Suprapubic skin (tissue), 4 donors: ENCODE measurements around the gene DYNC1I2.

Experiments
- CTCF ChIP-seq, 2 donors: fragments of 200-600 bp in 1 of 2; fragments of 450-650 bp in 1 of 2; sonication (generic) in 1 of 2; IDR thresholded peaks; one replicate each; pipeline ENCODE4 v1.5.1; 2016 to 2019; ENCODE audit warnings: antibody characterized with exemption in 2 of 2, mild to moderate bottlenecking in 1 of 2, moderate library complexity in 1 of 2
- POLR2A ChIP-seq, 2 donors: fragments of 450-650 bp; IDR thresholded peaks; one replicate each; pipeline ENCODE4 v1.6.1; 2017; ENCODE audit warnings: antibody characterized with exemption in 2 of 2, mild to moderate bottlenecking in 2 of 2, moderate library complexity in 2 of 2
- POLR2AphosphoS5 ChIP-seq, 3 donors: sonication (generic); formaldehyde crosslinking; IDR thresholded peaks; one replicate each; pipeline ENCODE4 v1.6.1; 2017; ENCODE audit warnings: antibody characterized with exemption in 3 of 3

GRCh38 chr2:171718720-171719119 lies 31.5 kb downstream of the DYNC1I2 start:
- TF ChIP-seq POLR2A (IDR thresholded peaks at IDR 0.05) (no peak), CTCF (IDR thresholded peaks at IDR 0.05) (no peak), POLR2AphosphoS5 (IDR thresholded peaks at IDR 0.05) (no peak)
